ENCODE results near the gene ZNF420.

The ZNF420 gene

DNA sequence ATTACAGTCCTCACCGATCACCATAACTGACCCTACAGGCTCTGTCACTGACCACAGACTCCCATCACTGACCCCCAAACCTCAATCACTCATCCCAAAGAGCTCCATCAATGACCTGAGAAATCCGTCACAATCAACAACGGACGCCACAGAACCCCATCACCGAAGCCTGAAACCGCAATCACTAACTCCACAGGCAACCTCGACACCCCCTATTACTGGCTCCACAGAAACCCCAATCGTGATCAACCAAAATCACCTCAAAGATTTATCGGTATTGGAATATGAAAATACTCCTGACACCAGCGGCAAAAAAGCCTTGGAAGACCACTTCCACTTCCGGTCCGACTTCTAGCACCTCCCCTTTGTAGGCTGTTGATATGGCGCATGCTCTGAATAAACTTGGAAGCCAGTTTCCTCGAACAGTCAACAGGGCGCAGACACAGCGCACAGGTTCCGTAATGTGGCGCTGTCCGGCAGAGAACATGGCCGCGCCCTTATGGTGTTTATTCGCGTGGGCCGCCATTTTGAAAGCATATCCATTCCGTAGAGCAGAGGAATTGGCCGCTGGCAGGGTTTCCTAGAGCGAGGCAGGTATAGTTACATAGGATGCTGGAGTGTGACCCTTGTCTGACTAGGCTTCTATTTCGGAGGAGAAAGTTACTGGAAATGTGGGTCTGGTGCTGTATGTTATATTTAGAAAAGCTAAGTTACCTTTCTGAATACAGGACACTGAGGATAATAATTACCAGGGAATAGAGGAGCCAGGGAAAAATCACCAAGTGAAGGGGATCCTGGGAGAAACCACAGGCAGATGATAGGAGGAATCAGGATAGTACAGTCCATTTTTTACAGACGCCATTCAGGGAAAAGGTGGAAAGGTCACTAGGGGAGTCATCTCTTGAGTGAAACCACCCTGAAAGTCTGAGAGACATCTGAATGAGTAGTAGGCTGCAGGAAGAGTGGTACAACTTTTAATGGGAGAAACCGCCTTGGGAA is 94.4 kb downstream of the ZNF420 start, which contains the start of gene ZNF585A:
Gene ZNF585A (minus strand): TSS at position 328 of the 999 bp plus-strand sequence. CDS start 2,785 bp downstream, outside the sequence.
- DNase-seq: peak; percentile 91
- Histone ChIP-seq H3K4me3 (ENCODE audit: low read depth, low read length) (peak within 1 kb of the TSS; percentile 94), H3K9me3 (no peaks in the 10 kb centered on the region), H3K27me3 (no peaks in the 10 kb centered on the region), H3K36me3 (peaks cover 8% of the 10 kb centered on the region), H3K4me1 (no peaks in the 10 kb centered on the region)
- TF ChIP-seq, protein P1, sequence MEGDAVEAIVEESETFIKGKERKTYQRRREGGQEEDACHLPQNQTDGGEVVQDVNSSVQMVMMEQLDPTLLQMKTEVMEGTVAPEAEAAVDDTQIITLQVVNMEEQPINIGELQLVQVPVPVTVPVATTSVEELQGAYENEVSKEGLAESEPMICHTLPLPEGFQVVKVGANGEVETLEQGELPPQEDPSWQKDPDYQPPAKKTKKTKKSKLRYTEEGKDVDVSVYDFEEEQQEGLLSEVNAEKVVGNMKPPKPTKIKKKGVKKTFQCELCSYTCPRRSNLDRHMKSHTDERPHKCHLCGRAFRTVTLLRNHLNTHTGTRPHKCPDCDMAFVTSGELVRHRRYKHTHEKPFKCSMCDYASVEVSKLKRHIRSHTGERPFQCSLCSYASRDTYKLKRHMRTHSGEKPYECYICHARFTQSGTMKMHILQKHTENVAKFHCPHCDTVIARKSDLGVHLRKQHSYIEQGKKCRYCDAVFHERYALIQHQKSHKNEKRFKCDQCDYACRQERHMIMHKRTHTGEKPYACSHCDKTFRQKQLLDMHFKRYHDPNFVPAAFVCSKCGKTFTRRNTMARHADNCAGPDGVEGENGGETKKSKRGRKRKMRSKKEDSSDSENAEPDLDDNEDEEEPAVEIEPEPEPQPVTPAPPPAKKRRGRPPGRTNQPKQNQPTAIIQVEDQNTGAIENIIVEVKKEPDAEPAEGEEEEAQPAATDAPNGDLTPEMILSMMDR (IDR thresholded peaks at IDR 0.05; ENCODE audit: low read depth, low read length): peak; percentile 38
